Choroid plexus epithelial cell (primary cell): ENCODE data around the gene ZIC5.

Experiments
- DNase-seq: peaks from one replicate; pipeline ENCODE4 v3.0.0-alpha.2; 2010; ENCODE audit warnings: low read depth
- H3K4me3 ChIP-seq: 2 replicates; pipeline ENCODE4 v1.5.1; 2011; ENCODE audit warnings: low read depth, mild to moderate bottlenecking, control low read depth, low read length, moderate library complexity
- TF ChIP-seq, protein P1 (sequence below): conservative IDR thresholded peaks from 2 replicates; pipeline ENCODE4 v1.5.1; 2011; ENCODE audit warnings: low read depth, mild to moderate bottlenecking, control low read depth, inconsistent platforms, low read length, moderate library complexity

The ZIC5 gene

GRCh38 chr13:99941086-99941485, 30.5 kb downstream of the ZIC5 start:
- no peak for DNase-seq
- no peak overlapping the region for H3K4me3 ChIP-seq
- TF ChIP-seq, protein P1, sequence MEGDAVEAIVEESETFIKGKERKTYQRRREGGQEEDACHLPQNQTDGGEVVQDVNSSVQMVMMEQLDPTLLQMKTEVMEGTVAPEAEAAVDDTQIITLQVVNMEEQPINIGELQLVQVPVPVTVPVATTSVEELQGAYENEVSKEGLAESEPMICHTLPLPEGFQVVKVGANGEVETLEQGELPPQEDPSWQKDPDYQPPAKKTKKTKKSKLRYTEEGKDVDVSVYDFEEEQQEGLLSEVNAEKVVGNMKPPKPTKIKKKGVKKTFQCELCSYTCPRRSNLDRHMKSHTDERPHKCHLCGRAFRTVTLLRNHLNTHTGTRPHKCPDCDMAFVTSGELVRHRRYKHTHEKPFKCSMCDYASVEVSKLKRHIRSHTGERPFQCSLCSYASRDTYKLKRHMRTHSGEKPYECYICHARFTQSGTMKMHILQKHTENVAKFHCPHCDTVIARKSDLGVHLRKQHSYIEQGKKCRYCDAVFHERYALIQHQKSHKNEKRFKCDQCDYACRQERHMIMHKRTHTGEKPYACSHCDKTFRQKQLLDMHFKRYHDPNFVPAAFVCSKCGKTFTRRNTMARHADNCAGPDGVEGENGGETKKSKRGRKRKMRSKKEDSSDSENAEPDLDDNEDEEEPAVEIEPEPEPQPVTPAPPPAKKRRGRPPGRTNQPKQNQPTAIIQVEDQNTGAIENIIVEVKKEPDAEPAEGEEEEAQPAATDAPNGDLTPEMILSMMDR: no peak

GRCh38 chr13:99938635-99939034, 32.9 kb downstream of the ZIC5 start:
- no peak for DNase-seq
- TF ChIP-seq, protein P1: no peak
- no peak overlapping the region for H3K4me3 ChIP-seq

GRCh38 chr13:99935772-99936171, 35.8 kb downstream of the ZIC5 start:
- DNase-seq: no peak
- TF ChIP-seq, protein P1: peak; percentile 26
- H3K4me3 ChIP-seq: no peak overlapping the region

DNA sequence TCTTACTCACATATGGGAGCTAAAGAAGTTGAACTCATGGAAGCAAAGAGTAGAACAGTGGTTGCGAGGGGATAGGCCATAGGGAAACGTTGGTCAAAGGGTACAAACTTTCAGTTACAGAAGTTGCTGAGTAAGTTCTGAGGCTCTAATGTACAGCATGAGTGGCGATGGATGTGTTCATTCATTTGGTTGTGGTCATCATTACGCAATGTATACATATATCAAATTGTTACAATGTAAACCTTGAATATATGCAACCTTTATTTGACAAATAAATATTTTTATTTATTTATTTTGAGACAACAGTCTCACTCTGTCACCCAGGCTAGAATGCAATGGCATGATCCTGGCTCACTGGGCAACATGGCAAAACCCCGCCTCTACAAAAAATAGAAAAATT, 38.7 kb downstream of the ZIC5 start:
- no peak overlapping the region for H3K4me3 ChIP-seq
- TF ChIP-seq, protein P1: no peak
- DNase-seq: no peak

DNA sequence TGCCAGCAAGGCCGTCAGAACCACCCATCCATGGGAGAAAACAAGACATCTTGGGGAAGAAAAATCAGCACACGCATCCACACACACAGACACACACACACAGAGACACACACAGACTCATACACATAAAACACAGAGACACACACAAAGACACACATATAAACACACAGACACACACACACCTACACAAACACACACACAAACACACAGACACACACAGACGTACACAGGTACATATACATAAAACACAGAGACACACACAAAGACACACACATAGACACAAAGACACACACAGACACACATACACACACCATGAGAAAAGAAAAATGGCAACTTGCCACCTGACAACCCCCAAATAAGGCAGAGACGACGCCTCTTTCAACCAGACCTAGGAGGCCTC, 40.6 kb downstream of the ZIC5 start:
- DNase-seq: no peak
- TF ChIP-seq, protein P1: no peak
- H3K4me3 ChIP-seq: no peak overlapping the region

DNA sequence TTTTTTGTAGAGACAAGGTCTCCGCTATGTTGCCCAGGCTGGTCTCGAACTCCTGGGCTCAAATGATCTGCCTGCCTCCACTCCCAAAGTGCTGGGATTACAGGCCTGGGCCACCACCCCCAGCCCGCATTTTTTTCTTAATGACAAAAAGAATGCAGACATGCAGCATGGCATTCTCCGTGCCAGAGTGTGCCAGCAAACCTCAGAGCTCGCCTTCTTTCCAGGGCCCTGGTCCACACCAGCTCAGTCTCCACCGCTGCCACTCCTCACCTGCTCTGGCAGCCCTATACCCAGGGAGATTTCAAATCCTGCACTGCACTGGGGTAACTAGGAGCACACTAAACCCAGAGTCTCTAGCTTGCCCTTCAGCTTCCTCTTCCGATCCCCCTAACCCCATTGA, 41.7 kb downstream of the ZIC5 start:
- no peak overlapping the region for H3K4me3 ChIP-seq
- DNase-seq: no peak
- TF ChIP-seq, protein P1: no peak

- no peak overlapping the region for H3K4me3 ChIP-seq
- TF ChIP-seq, protein P1: no peak
- DNase-seq: peak; percentile 14
These were observed 45.4 kb downstream of the ZIC5 start for GRCh38 chr13:99926014-99926731.
